DND-41 (cell line): ENCODE data around the gene CACNA2D3.

Experiments used
- ATAC-seq: fragments of 200-7000 bp; cut with Tn5 transposase; 3 replicates; pipeline ENCODE4 v1.9.1; 2021; ENCODE audit warnings: low read depth; ENCODE audit not compliant: insufficient read depth
- DNase-seq: peaks from one replicate; pipeline ENCODE4 v3.0.0-alpha.2; 2020
- H2AFZ ChIP-seq: 2 replicates; pipeline ENCODE4 v1.6.0; 2012; ENCODE audit warnings: low read depth, low read length
- H3K27ac ChIP-seq: 2 replicates; pipeline ENCODE4 v1.5.1; 2012; ENCODE audit warnings: low read length, inconsistent platforms
- H3K27me3 ChIP-seq: fragments of 200-600 bp; sonication (generic); 2 replicates; pipeline ENCODE4 v1.6.0; 2012; ENCODE audit warnings: low read length, mild to moderate bottlenecking, inconsistent platforms; ENCODE audit not compliant: insufficient read depth, poor library complexity
- H3K36me3 ChIP-seq: 2 replicates; pipeline ENCODE4 v1.5.1; 2012; ENCODE audit warnings: low read length, inconsistent platforms; ENCODE audit not compliant: insufficient read depth
- H3K4me1 ChIP-seq: 2 replicates; pipeline ENCODE4 v1.5.1; 2012; ENCODE audit warnings: mild to moderate bottlenecking, low read length; ENCODE audit not compliant: insufficient read depth
- H3K4me2 ChIP-seq: 2 replicates; pipeline ENCODE4 v1.6.0; 2012; ENCODE audit warnings: mild to moderate bottlenecking, moderate library complexity, low read length, inconsistent platforms; ENCODE audit not compliant: insufficient read depth
- H3K4me3 ChIP-seq, 2 experiments: fragments of 200-600 bp in 1 of 2; shearing (Covaris generic) in 1 of 2; 2 replicates each; pipeline ENCODE4 v1.5.1; 2012 to 2016; ENCODE audit warnings: inconsistent platforms in 2 of 2, low read length in 2 of 2, mild to moderate bottlenecking in 2 of 2, low read depth in 1 of 2, moderate library complexity in 1 of 2
- H3K79me2 ChIP-seq: 2 replicates; pipeline ENCODE4 v1.6.0; 2012; ENCODE audit warnings: low read length, inconsistent platforms; ENCODE audit not compliant: insufficient read depth
- H3K9ac ChIP-seq: 2 replicates; pipeline ENCODE4 v1.6.0; 2012; ENCODE audit warnings: low read depth, mild to moderate bottlenecking, inconsistent platforms, low read length, moderate library complexity
- H3K9me3 ChIP-seq: 2 replicates; pipeline ENCODE4 v1.5.1; 2012; ENCODE audit warnings: low read length, moderate library complexity, mild to moderate bottlenecking, inconsistent platforms; ENCODE audit not compliant: insufficient read depth, severe bottlenecking
- H4K20me1 ChIP-seq: 2 replicates; pipeline ENCODE4 v1.6.0; 2012; ENCODE audit warnings: low read length; ENCODE audit not compliant: insufficient read depth
- CTCF ChIP-seq: IDR thresholded peaks from 2 replicates; pipeline ENCODE4 v1.5.1; 2012; ENCODE audit warnings: borderline replicate concordance, low read length, moderate library complexity, mild to moderate bottlenecking; ENCODE audit not compliant: poor library complexity, severe bottlenecking; ENCODE audit errors: extremely low read depth
- EZH2 ChIP-seq: IDR thresholded peaks from 3 replicates; pipeline ENCODE4 v1.6.1; 2012; ENCODE audit warnings: borderline replicate concordance, low read depth, mild to moderate bottlenecking, moderate library complexity, low read length, inconsistent platforms; ENCODE audit not compliant: severe bottlenecking

CACNA2D3 gene

GRCh38 chr3:54949491-54950044 lies 827.2 kb downstream of the CACNA2D3 start:
- H3K4me1 ChIP-seq, result no peaks in the 10 kb centered on the region

GRCh38 chr3:54950391-54951003 lies 828.1 kb downstream of the CACNA2D3 start:
- DNase-seq (no peak), ATAC-seq (no peak)
- TF ChIP-seq CTCF (no peak), EZH2 (no peak)
- Histone ChIP-seq H3K36me3 (no peaks in the 10 kb centered on the region), H2AFZ (no peak overlapping the region), H3K4me1 (no peaks in the 10 kb centered on the region), H3K79me2 (no peaks in the 10 kb centered on the region), H3K27ac (no peak overlapping the region), H4K20me1 (no peaks in the 10 kb centered on the region), H3K27me3 (no peaks in the 10 kb centered on the region), H3K9ac (no peak overlapping the region), H3K4me3 (no peak overlapping the region), H3K9me3 (no peaks in the 10 kb centered on the region), H3K4me2 (no peak overlapping the region)

More at GRCh38 chr3:54949491-54950044, 827.2 kb downstream of the CACNA2D3 start:
- Histone ChIP-seq H4K20me1 (no peaks in the 10 kb centered on the region), H2AFZ (no peak overlapping the region), H3K4me3 (no peak overlapping the region), H3K27me3 (no peaks in the 10 kb centered on the region), H3K9ac (no peak overlapping the region), H3K9me3 (no peaks in the 10 kb centered on the region), H3K27ac (no peak overlapping the region), H3K36me3 (no peaks in the 10 kb centered on the region), H3K79me2 (no peaks in the 10 kb centered on the region), H3K4me2 (no peak overlapping the region)
- no peak for TF ChIP-seq CTCF
- ATAC-seq (no peak), DNase-seq (no peak)

- DNase-seq (peak; percentile 10), ATAC-seq (no peak; the same call in 2 of the 3 replicates)
- Histone ChIP-seq H4K20me1 (no peaks in the 10 kb centered on the region), H3K36me3 (no peaks in the 10 kb centered on the region), H3K9me3 (no peaks in the 10 kb centered on the region), H2AFZ (no peak overlapping the region), H3K27ac (no peak overlapping the region), H3K4me1 (no peaks in the 10 kb centered on the region), H3K9ac (no peak overlapping the region), H3K4me3 (no peak overlapping the region), H3K4me2 (no peak overlapping the region), H3K79me2 (no peaks in the 10 kb centered on the region), H3K27me3 (no peaks in the 10 kb centered on the region)
- TF ChIP-seq CTCF (peak; percentile 33), EZH2 (no peak)
These were observed 829.1 kb downstream of the CACNA2D3 start for GRCh38 chr3:54951405-54951804.
